ENCODE results near the gene NEDD4L.

NEDD4L gene

DNA sequence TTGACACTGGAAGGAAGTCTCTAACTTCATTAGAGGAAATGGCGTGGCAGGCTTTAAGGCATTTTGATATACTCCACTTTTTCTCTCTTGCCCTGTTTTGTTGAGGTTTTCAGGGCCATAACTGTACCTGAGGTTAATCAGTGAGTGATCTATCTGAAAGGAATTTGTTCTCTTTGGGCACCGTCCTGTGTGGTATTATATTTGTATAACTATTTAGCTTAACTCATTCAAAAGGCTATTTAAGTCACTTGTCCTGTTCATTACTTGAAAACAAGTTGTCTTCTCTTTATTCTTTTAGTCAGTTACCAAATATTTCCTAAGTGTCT lies 180.4 kb downstream of the NEDD4L start:
- no peak overlapping the region for H3K4me3 ChIP-seq (ENCODE audit: control insufficient read depth, low read depth, low read length)
- DNase-seq (ENCODE audit: low read depth) = no peak
- TF ChIP-seq, protein P1, sequence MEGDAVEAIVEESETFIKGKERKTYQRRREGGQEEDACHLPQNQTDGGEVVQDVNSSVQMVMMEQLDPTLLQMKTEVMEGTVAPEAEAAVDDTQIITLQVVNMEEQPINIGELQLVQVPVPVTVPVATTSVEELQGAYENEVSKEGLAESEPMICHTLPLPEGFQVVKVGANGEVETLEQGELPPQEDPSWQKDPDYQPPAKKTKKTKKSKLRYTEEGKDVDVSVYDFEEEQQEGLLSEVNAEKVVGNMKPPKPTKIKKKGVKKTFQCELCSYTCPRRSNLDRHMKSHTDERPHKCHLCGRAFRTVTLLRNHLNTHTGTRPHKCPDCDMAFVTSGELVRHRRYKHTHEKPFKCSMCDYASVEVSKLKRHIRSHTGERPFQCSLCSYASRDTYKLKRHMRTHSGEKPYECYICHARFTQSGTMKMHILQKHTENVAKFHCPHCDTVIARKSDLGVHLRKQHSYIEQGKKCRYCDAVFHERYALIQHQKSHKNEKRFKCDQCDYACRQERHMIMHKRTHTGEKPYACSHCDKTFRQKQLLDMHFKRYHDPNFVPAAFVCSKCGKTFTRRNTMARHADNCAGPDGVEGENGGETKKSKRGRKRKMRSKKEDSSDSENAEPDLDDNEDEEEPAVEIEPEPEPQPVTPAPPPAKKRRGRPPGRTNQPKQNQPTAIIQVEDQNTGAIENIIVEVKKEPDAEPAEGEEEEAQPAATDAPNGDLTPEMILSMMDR (IDR thresholded peaks at IDR 0.05; ENCODE audit: control insufficient read depth, insufficient read depth, low read depth, low read length, missing control alignments) = no peak

DNA sequence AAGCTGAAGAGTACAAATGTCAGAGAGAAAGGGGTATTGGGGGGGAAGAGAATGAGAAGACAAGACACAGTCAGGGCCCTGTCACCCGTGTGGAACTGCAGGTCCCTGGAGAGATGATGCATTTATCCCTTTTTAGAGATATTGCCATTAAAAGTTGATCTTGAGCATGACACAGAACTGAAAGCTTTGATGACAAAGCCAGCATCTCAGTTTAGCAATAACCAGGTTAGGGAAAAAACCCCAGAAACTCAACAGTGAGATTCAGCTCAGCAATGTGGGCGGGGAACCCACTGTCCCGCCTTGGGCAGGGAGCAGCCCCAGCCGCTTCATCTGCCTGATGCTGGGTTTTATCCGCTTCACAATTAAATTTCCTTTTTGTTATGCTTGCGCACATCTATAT lies 181.1 kb downstream of the NEDD4L start:
- H3K4me3 ChIP-seq (ENCODE audit: control insufficient read depth, low read depth, low read length) = no peak overlapping the region
- TF ChIP-seq, protein P1 (IDR thresholded peaks at IDR 0.05; ENCODE audit: control insufficient read depth, insufficient read depth, low read depth, low read length, missing control alignments) = no peak
- DNase-seq (ENCODE audit: low read depth) = no peak

DNA sequence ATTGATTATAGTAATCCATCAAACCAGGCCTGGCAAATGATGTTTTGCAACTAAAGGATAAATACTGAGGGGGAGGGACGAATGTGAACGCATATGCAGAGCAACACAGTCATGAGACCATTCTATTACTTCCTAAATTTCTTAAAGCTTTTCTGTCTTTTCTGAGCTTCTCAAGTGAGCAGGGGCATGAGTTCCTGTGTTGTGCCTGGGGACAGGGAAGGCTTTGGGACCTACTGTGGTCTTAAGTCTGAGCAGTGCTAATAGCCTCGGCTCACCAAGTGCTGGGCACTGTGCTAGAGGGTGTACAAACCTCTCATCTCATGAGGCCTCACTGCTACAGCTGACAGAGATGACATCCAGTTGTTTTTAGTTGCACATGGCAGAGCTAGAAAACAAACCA lies 182.4 kb downstream of the NEDD4L start:
- no peak for DNase-seq (ENCODE audit: low read depth)
- H3K4me3 ChIP-seq (ENCODE audit: control insufficient read depth, low read depth, low read length) = no peak overlapping the region
- TF ChIP-seq, protein P1 (IDR thresholded peaks at IDR 0.05; ENCODE audit: control insufficient read depth, insufficient read depth, low read depth, low read length, missing control alignments) = no peak

DNA sequence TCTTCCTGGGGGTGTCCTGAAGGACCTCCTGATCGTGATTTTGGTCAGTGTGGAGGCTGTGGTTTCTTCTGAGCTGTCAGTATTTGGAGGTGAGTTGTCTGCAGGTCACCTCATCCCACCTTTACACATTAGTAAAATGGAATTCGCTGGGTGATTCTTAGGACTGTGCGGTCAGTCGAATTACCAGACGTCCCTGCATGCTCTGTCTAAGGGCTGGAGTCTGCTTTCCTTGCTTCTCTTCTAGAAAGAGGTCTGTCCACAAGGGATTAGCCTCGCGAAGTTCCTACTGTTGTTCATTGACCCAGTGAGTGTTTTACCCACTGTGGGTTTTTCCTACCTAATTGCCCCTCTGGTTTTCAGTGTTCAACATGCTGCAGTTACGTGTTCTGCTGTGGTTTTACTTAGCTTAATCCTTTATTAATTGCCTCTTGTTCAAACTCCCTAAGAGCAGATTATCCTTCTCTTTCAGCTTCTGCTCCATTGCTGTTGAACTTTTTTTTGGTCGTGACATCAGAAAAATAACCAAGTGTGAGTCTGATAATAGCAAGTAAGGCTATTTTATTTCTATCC lies 183.4 kb downstream of the NEDD4L start:
- H3K4me3 ChIP-seq (ENCODE audit: control insufficient read depth, low read depth, low read length) = no peak overlapping the region
- TF ChIP-seq, protein P1 (IDR thresholded peaks at IDR 0.05; ENCODE audit: control insufficient read depth, insufficient read depth, low read depth, low read length, missing control alignments) = no peak
- DNase-seq (ENCODE audit: low read depth) = no peak

DNA sequence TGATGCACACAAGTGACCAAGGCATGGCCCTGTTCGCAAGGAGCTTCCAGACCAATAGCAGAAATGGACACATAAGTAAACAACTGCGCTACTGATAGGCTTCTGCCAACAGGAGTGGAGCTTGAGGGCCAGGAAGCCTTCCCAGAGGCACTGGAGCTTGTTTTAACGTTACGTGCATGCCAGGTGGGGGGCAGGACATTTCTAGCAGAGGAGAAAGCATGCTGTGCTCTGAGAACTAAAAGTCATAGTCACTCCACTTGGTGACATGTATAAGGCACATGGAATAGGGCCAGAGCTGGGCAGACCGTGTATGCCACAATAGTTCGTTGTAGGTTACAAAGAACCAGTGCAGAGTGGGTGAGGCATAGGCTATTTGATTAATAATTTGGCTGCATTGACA lies 184.2 kb downstream of the NEDD4L start:
- no peak overlapping the region for H3K4me3 ChIP-seq (ENCODE audit: control insufficient read depth, low read depth, low read length)
- DNase-seq (ENCODE audit: low read depth) = no peak
- TF ChIP-seq, protein P1 (IDR thresholded peaks at IDR 0.05; ENCODE audit: control insufficient read depth, insufficient read depth, low read depth, low read length, missing control alignments) = no peak

DNA sequence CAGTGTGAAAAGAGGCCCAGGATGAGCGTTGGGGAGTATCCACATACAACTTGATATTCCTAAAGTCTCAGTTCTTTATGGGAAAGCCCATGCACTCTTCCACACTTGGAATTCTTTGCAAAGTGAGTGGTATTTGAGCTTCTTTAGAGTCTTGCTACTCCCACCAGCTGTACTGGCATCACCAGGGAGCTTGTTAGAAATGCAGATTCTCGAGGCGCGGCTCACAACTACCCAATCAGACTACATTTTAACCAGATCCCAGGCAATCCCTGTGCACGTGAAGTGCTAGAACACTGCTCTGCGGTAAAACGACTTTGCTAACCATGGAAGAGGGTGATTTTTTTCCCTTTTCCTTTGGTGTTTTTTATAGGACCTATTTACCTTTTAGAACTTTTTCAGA lies 184.7 kb downstream of the NEDD4L start:
- no peak for DNase-seq (ENCODE audit: low read depth)
- TF ChIP-seq, protein P1 (IDR thresholded peaks at IDR 0.05; ENCODE audit: control insufficient read depth, insufficient read depth, low read depth, low read length, missing control alignments) = no peak
- H3K4me3 ChIP-seq (ENCODE audit: control insufficient read depth, low read depth, low read length) = no peak overlapping the region

DNA sequence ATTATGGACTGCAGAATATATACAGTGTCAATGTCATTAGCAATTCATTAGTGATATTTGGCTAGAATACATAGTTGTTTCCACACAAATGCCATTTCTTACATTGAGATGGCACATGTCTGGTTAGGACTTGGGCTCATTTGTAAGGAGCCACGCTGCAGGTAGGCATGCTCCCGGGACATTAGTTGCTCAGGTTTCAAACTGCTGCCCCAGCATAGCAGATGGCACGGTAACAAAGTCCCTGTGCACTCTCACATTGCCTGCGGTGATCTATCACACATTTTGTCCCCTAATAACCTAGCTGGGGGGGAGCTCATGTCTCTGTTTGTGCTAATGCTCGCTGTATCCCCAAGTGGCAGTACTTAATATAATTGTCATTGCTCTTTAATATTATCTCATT lies 185.1 kb downstream of the NEDD4L start:
- H3K4me3 ChIP-seq (ENCODE audit: control insufficient read depth, low read depth, low read length) = no peak overlapping the region
- DNase-seq (ENCODE audit: low read depth) = no peak
- TF ChIP-seq, protein P1 (IDR thresholded peaks at IDR 0.05; ENCODE audit: control insufficient read depth, insufficient read depth, low read depth, low read length, missing control alignments) = no peak

Data from AG09309 (cell line).